Naive thymus-derived CD4-positive, alpha-beta T cell (primary cell): ENCODE results near the gene ZMIZ2. TPM values are rescaled to one million over a fixed set of nuclear protein-coding genes. Genes with fewer than 3 reads are reported as not detected.
"Not testable (repeated sequence)": the region's sequence is repeated elsewhere in the genome, so short reads cannot be mapped to it uniquely, and the experiment has no call there.

Source experiments
- ATAC-seq: fragments of 150-1000 bp; cut with Tn5 transposase; 2 replicates; pipeline ENCODE4 v1.10.0; 2021; ENCODE audit warnings: mild to moderate bottlenecking, moderate library complexity
- CTCF ChIA-PET: fragments of 350-600 bp; sonication (Branson Sonifier 250); formaldehyde crosslinking; loops from one replicate; lab custom pipeline; 2021; ENCODE audit warnings: antibody characterized with exemption; lab: Charles Lee
- POLR2A ChIA-PET: fragments of 350-600 bp; sonication (Branson Sonifier 250); formaldehyde crosslinking; loops from one replicate; lab custom pipeline; 2021; ENCODE audit warnings: antibody characterized with exemption, inconsistent platforms; lab: Charles Lee
- DNase-seq, 9 donors: peaks; one replicate each; pipeline versions ENCODE4 v3.0.0 to v3.0.0-alpha.2; 2020 to 2022; ENCODE audit warnings: mixed read lengths in 1 of 9
- H3K27ac ChIP-seq: one replicate; pipeline ENCODE4 v1.7.0; 2013; ENCODE audit warnings: mild to moderate bottlenecking, low read depth, low read length, moderate library complexity
- H3K27me3 ChIP-seq, 2 donors: one replicate each; pipeline ENCODE4 v1.7.0; 2013; ENCODE audit warnings: low read length in 2 of 2, mild to moderate bottlenecking in 2 of 2, moderate library complexity in 2 of 2; ENCODE audit not compliant: control insufficient read depth in 2 of 2, insufficient read depth in 2 of 2
- H3K36me3 ChIP-seq, 3 experiments: 1 replicate in 2 of 3; 2 replicates in 1 of 3; pipeline ENCODE4 v1.7.0; 2013; ENCODE audit warnings: low read length in 3 of 3, mild to moderate bottlenecking in 3 of 3, moderate library complexity in 1 of 3; ENCODE audit not compliant: insufficient read depth in 3 of 3, control insufficient read depth in 2 of 3
- H3K4me1 ChIP-seq, 2 donors: one replicate each; pipeline ENCODE4 v1.7.0; 2013; ENCODE audit warnings: low read length in 2 of 2, mild to moderate bottlenecking in 2 of 2, moderate library complexity in 1 of 2; ENCODE audit not compliant: control insufficient read depth in 2 of 2, insufficient read depth in 2 of 2
- H3K4me3 ChIP-seq: 2 replicates; pipeline ENCODE4 v1.7.0; 2013; ENCODE audit warnings: mild to moderate bottlenecking, low read length
- H3K9me3 ChIP-seq, 3 experiments: 1 replicate in 2 of 3; 2 replicates in 1 of 3; pipeline ENCODE4 v1.7.0; 2013; ENCODE audit warnings: low read length in 3 of 3; ENCODE audit not compliant: control insufficient read depth in 2 of 3
- H3K27ac Mint-ChIP-seq, 9 donors: one replicate each; pipeline ENCODE4 v1.8.0; 2020 to 2022; ENCODE audit warnings: mixed read lengths in 9 of 9, mild to moderate bottlenecking in 8 of 9, moderate library complexity in 5 of 9, inconsistent platforms in 2 of 9
- H3K27me3 Mint-ChIP-seq, 5 donors: one replicate each; pipeline ENCODE4 v1.8.0; 2021 to 2022; ENCODE audit warnings: mixed read lengths in 5 of 5, mild to moderate bottlenecking in 1 of 5
- H3K36me3 Mint-ChIP-seq, 5 donors: one replicate each; pipeline ENCODE4 v1.8.0; 2020 to 2022; ENCODE audit warnings: mixed read lengths in 5 of 5, mild to moderate bottlenecking in 3 of 5, inconsistent platforms in 1 of 5
- H3K4me1 Mint-ChIP-seq, 7 donors: one replicate each; pipeline ENCODE4 v1.8.0; 2020 to 2022; ENCODE audit warnings: mixed read lengths in 7 of 7, mild to moderate bottlenecking in 3 of 7, inconsistent platforms in 1 of 7
- H3K4me3 Mint-ChIP-seq, 10 donors: one replicate each; pipeline ENCODE4 v1.8.0; 2020 to 2022; ENCODE audit warnings: mild to moderate bottlenecking in 10 of 10, mixed read lengths in 10 of 10, moderate library complexity in 6 of 10, inconsistent platforms in 2 of 10
- H3K9me3 Mint-ChIP-seq, 11 donors: one replicate each; pipeline ENCODE4 v1.8.0; 2020 to 2022; ENCODE audit warnings: mixed read lengths in 11 of 11, mild to moderate bottlenecking in 4 of 11, inconsistent platforms in 1 of 11, moderate library complexity in 1 of 11
- intact Hi-C, 2 donors: fragments of 100-400 bp; cut with micrococcal nuclease; formaldehyde crosslinking; loops; one replicate each; pipeline ENCODE4 v1.15.1; 2023
- polyA plus RNA-seq, 2 donors: library from polyadenylated mRNA; unstranded; fragments of 300-500 nt; fragmentation: Illumina TruSeq; gene quantifications; one replicate each; pipeline ENCODE4 v1.2.3, GENCODE V29; 2021
- total RNA-seq, 6 experiments: library from RNA in 5 of 6; stranded (reverse) in 5 of 6; gene quantifications; 1 replicate in 5 of 6; 2 replicates in 1 of 6; pipeline ENCODE4 v1.2.3 and lab custom pipeline; 2021 to 2026

The ZMIZ2 gene
- total and polyA plus RNA-seq, 7 experiments from 2014 or later, result 4.4 to 187 (median 143) TPM

GRCh38 chr7:44724276-44724675 is 24.4 kb upstream of the ZMIZ2 start:
- Histone ChIP-seq H3K4me1 (no peaks in the 10 kb centered on the region), H3K4me3 (no peak overlapping the region), H3K9me3 (no peaks in the 10 kb centered on the region), H3K36me3 (no peaks in the 10 kb centered on the region), H3K27me3 (no peaks in the 10 kb centered on the region), H3K27ac (no peak overlapping the region)
- intact Hi-C loops, result no loop called here
- DNase-seq, result no peak
- peaks cover 0 to 4% (median 0%) of the 10 kb centered on the region in 5 donors for H3K27me3 Mint-ChIP-seq
- no peak overlapping the region for H3K27ac Mint-ChIP-seq
- ChIA-PET POLR2A (no interaction called here), CTCF (no interaction called here)
- H3K4me1 Mint-ChIP-seq, result peaks cover 0 to 5% (median 0%) of the 10 kb centered on the region in 7 donors
- peaks cover 0 to 7% (median 0%) of the 10 kb centered on the region in 5 donors for H3K36me3 Mint-ChIP-seq
- H3K4me3 Mint-ChIP-seq, result no peak overlapping the region
- no peak for ATAC-seq
- H3K9me3 Mint-ChIP-seq, result peaks cover 0 to 18% (median 4%) of the 10 kb centered on the region in 11 donors

- POLR2A ChIA-PET, H3K27me3 ChIP-seq, H3K4me1 Mint-ChIP-seq, H3K27ac ChIP-seq, H3K9me3 ChIP-seq, CTCF ChIA-PET, H3K27me3 Mint-ChIP-seq, intact Hi-C loops, DNase-seq, H3K27ac Mint-ChIP-seq, H3K4me3 ChIP-seq, H3K36me3 Mint-ChIP-seq, H3K36me3 ChIP-seq, ATAC-seq, H3K4me3 Mint-ChIP-seq, H3K9me3 Mint-ChIP-seq, H3K4me1 ChIP-seq: not testable (repeated sequence)
These were observed 22.4 kb upstream of the ZMIZ2 start for GRCh38 chr7:44726250-44726649.

- ChIA-PET CTCF (no interaction called here), POLR2A (no interaction called here)
- Mint-ChIP-seq H3K4me1 (peaks cover 0 to 5% (median 0%) of the 10 kb centered on the region in 7 donors), H3K4me3 (no peak overlapping the region), H3K9me3 (no peaks in the 10 kb centered on the region), H3K27ac (peak overlapping the region in 2 of 9 donors; percentile 12 to 51), H3K27me3 (peaks cover 0 to 4% (median 0%) of the 10 kb centered on the region in 5 donors), H3K36me3 (peaks cover 0 to 4% (median 0%) of the 10 kb centered on the region in 5 donors)
- Histone ChIP-seq H3K4me3 (no peak overlapping the region), H3K4me1 (no peaks in the 10 kb centered on the region), H3K27me3 (no peaks in the 10 kb centered on the region), H3K36me3 (no peaks in the 10 kb centered on the region), H3K27ac (no peak overlapping the region), H3K9me3 (no peaks in the 10 kb centered on the region)
- ATAC-seq (no peak), DNase-seq (no peak)
- intact Hi-C loops, result no loop called here
These were observed 21.3 kb upstream of the ZMIZ2 start for GRCh38 chr7:44727158-44727936.

GRCh38 chr7:44727937-44728262 is 20.7 kb upstream of the ZMIZ2 start:
- peaks cover 0 to 5% (median 0%) of the 10 kb centered on the region in 7 donors for H3K4me1 Mint-ChIP-seq
- ChIA-PET CTCF (interaction anchor here (0.6 kb wide), 1 partner anchor 408 kb away, joined by 4 read pairs; no protein-coding TSS in a partner anchor), POLR2A (no interaction called here)
- Histone ChIP-seq H3K4me3 (no peak overlapping the region), H3K27me3 (no peaks in the 10 kb centered on the region), H3K27ac (no peak overlapping the region), H3K36me3 (no peaks in the 10 kb centered on the region), H3K9me3 (no peaks in the 10 kb centered on the region), H3K4me1 (no peaks in the 10 kb centered on the region)
- H3K27me3 Mint-ChIP-seq, result peaks cover 0 to 4% (median 0%) of the 10 kb centered on the region in 5 donors
- intact Hi-C loops, result no loop called here
- ATAC-seq (no peak), DNase-seq (no peak)
- H3K36me3 Mint-ChIP-seq, result peaks cover 0 to 4% (median 0%) of the 10 kb centered on the region in 5 donors
- H3K9me3 Mint-ChIP-seq, result no peaks in the 10 kb centered on the region
- H3K27ac Mint-ChIP-seq, result no peak overlapping the region
- H3K4me3 Mint-ChIP-seq, result no peak overlapping the region

- DNase-seq, result no peak
- H3K27me3 ChIP-seq, result no peaks in the 10 kb centered on the region
- POLR2A ChIA-PET, result no interaction called here
- Mint-ChIP-seq H3K36me3 (peaks cover 0 to 4% (median 1%) of the 10 kb centered on the region in 5 donors), H3K4me1 (peaks cover 0 to 10% (median 3%) of the 10 kb centered on the region in 7 donors), H3K9me3 (no peaks in the 10 kb centered on the region), H3K4me3 (no peak overlapping the region), H3K27me3 (peaks cover 0 to 4% (median 0%) of the 10 kb centered on the region in 5 donors), H3K27ac (no peak overlapping the region)
- H3K4me1 ChIP-seq, result peaks cover 0 to under 1% of the 10 kb centered on the region in 2 donors
- H3K27ac ChIP-seq, result no peak overlapping the region
- ATAC-seq, result no peak
- CTCF ChIA-PET, result no interaction called here
- no peaks in the 10 kb centered on the region for H3K36me3 ChIP-seq
- no peaks in the 10 kb centered on the region for H3K9me3 ChIP-seq
- no peak overlapping the region for H3K4me3 ChIP-seq
- intact Hi-C loops, result no loop called here
These were observed 18.6 kb upstream of the ZMIZ2 start for GRCh38 chr7:44729949-44730590.

- H3K4me3 Mint-ChIP-seq, H3K36me3 Mint-ChIP-seq, H3K27me3 Mint-ChIP-seq, H3K27me3 ChIP-seq, H3K27ac Mint-ChIP-seq, DNase-seq, H3K27ac ChIP-seq, H3K4me3 ChIP-seq, H3K9me3 ChIP-seq, H3K4me1 ChIP-seq, ATAC-seq, intact Hi-C loops, H3K9me3 Mint-ChIP-seq, H3K36me3 ChIP-seq: not testable (repeated sequence)
- POLR2A ChIA-PET, result interaction anchor here (0.7 kb wide), 1 partner anchor 403 kb away, joined by 5 read pairs; no protein-coding TSS in a partner anchor
- CTCF ChIA-PET, result interaction anchor here (0.6 kb wide), 1 partner anchor 13 kb away, joined by 3 read pairs; no protein-coding TSS in a partner anchor
- peaks cover 0 to 13% (median 5%) of the 10 kb centered on the region in 7 donors for H3K4me1 Mint-ChIP-seq
These were observed 15.7 kb upstream of the ZMIZ2 start for GRCh38 chr7:44732971-44733370.
